CD4-positive, CD25-positive, alpha-beta regulatory T cell (primary cell): ENCODE measurements around the gene SEMA5A. TPM values are rescaled to one million over a fixed set of nuclear protein-coding genes. Genes with fewer than 3 reads are reported as not detected.

Source experiments
- ATAC-seq, 2 donors: fragments of 150-1000 bp; cut with Tn5 transposase; one replicate each; pipeline ENCODE4 v1.10.0; 2021; ENCODE audit warnings: low read depth in 2 of 2, moderate number of reproducible peaks in 2 of 2, moderate library complexity in 1 of 2
- DNase-seq, 3 donors: peaks; one replicate each; pipeline versions ENCODE4 v3.0.0 to v3.0.0-alpha.2; 2012 to 2022; ENCODE audit warnings: mixed read lengths in 1 of 3
- H3K27ac ChIP-seq: one replicate; pipeline ENCODE4 v1.7.0; 2013; ENCODE audit warnings: mild to moderate bottlenecking, low read length; ENCODE audit not compliant: insufficient read depth, poor library complexity, severe bottlenecking
- H3K27me3 ChIP-seq: one replicate; pipeline ENCODE4 v1.7.0; 2013; ENCODE audit warnings: low read length; ENCODE audit not compliant: control insufficient read depth, insufficient read depth
- H3K36me3 ChIP-seq: one replicate; pipeline ENCODE4 v1.7.0; 2013; ENCODE audit warnings: mild to moderate bottlenecking, low read length, moderate library complexity; ENCODE audit not compliant: control insufficient read depth, insufficient read depth
- H3K4me1 ChIP-seq: 2 replicates; pipeline ENCODE4 v1.7.0; 2013; ENCODE audit warnings: mild to moderate bottlenecking, low read length; ENCODE audit not compliant: insufficient read depth, control insufficient read depth, poor library complexity, severe bottlenecking
- H3K4me3 ChIP-seq: one replicate; pipeline ENCODE4 v1.7.0; 2013; ENCODE audit warnings: low read depth, mild to moderate bottlenecking, low read length, moderate library complexity
- H3K9me3 ChIP-seq, 2 experiments: 1 replicate in 1 of 2; 2 replicates in 1 of 2; pipeline ENCODE4 v1.7.0; 2013; ENCODE audit warnings: low read length in 2 of 2, mild to moderate bottlenecking in 1 of 2, moderate library complexity in 1 of 2; ENCODE audit not compliant: control insufficient read depth in 2 of 2
- H3K27ac Mint-ChIP-seq, 3 donors: one replicate each; pipeline ENCODE4 v1.8.0; 2020 to 2022; ENCODE audit warnings: mild to moderate bottlenecking in 3 of 3, mixed read lengths in 3 of 3, moderate library complexity in 2 of 3
- H3K27me3 Mint-ChIP-seq: one replicate; pipeline ENCODE4 v1.8.0; 2022; ENCODE audit warnings: mild to moderate bottlenecking, mixed read lengths
- H3K36me3 Mint-ChIP-seq: one replicate; pipeline ENCODE4 v1.8.0; 2020; ENCODE audit warnings: mixed read lengths
- H3K4me1 Mint-ChIP-seq, 4 donors: one replicate each; pipeline ENCODE4 v1.8.0; 2020 to 2022; ENCODE audit warnings: mixed read lengths in 4 of 4, mild to moderate bottlenecking in 1 of 4
- H3K4me3 Mint-ChIP-seq, 4 donors: one replicate each; pipeline ENCODE4 v1.8.0; 2020 to 2022; ENCODE audit warnings: mild to moderate bottlenecking in 4 of 4, mixed read lengths in 4 of 4, moderate library complexity in 3 of 4
- H3K9me3 Mint-ChIP-seq, 7 donors: one replicate each; pipeline ENCODE4 v1.8.0; 2020 to 2022; ENCODE audit warnings: mixed read lengths in 7 of 7, mild to moderate bottlenecking in 3 of 7, moderate library complexity in 2 of 7
- polyA plus RNA-seq, 4 donors: library from polyadenylated mRNA; unstranded; fragments of 300-500 nt; fragmentation: Illumina TruSeq; gene quantifications; one replicate each; pipeline ENCODE4 v1.2.3, GENCODE V29; 2021
- total RNA-seq: library from RNA; stranded (reverse); gene quantifications from one replicate; pipeline ENCODE4 v1.2.3, GENCODE V29; 2022

SEMA5A gene
- total and polyA plus RNA-seq, 5 donors from 2014 or later = 0.22 to 2.8 (median 0.31) TPM; not detected in 2

- Mint-ChIP-seq H3K27me3 (no peaks in the 10 kb centered on the region), H3K36me3 (no peaks in the 10 kb centered on the region), H3K27ac (no peak overlapping the region), H3K4me1 (no peaks in the 10 kb centered on the region), H3K4me3 (no peak overlapping the region), H3K9me3 (peaks cover 0 to 10% (median 0%) of the 10 kb centered on the region in 7 donors)
- Histone ChIP-seq H3K27ac (no peak overlapping the region), H3K4me3 (no peak overlapping the region), H3K36me3 (no peaks in the 10 kb centered on the region), H3K9me3 (no peaks in the 10 kb centered on the region), H3K4me1 (no peaks in the 10 kb centered on the region), H3K27me3 (no peaks in the 10 kb centered on the region)
- DNase-seq = no peak
- no peak for ATAC-seq
Measured at GRCh38 chr5:9347032-9347431, 198.8 kb downstream of the SEMA5A start.

GRCh38 chr5:9344751-9345240 is 201.1 kb downstream of the SEMA5A start:
- Mint-ChIP-seq H3K27me3 (no peaks in the 10 kb centered on the region), H3K27ac (no peak overlapping the region), H3K36me3 (no peaks in the 10 kb centered on the region), H3K4me1 (no peaks in the 10 kb centered on the region), H3K4me3 (no peak overlapping the region), H3K9me3 (peaks cover 0 to 11% (median 5%) of the 10 kb centered on the region in 7 donors)
- no peak overlapping the region for H3K27ac ChIP-seq
- no peak overlapping the region for H3K4me3 ChIP-seq
- H3K4me1 ChIP-seq = no peaks in the 10 kb centered on the region
- H3K27me3 ChIP-seq = no peaks in the 10 kb centered on the region
- no peaks in the 10 kb centered on the region for H3K36me3 ChIP-seq
- no peak for ATAC-seq
- H3K9me3 ChIP-seq = no peaks in the 10 kb centered on the region
- DNase-seq = no peak

GRCh38 chr5:9343146-9343850 is 202.6 kb downstream of the SEMA5A start:
- Mint-ChIP-seq H3K27ac (no peak overlapping the region), H3K27me3 (no peaks in the 10 kb centered on the region), H3K36me3 (no peaks in the 10 kb centered on the region), H3K4me1 (no peaks in the 10 kb centered on the region), H3K4me3 (no peak overlapping the region), H3K9me3 (peaks cover 0 to 10% (median 5%) of the 10 kb centered on the region in 7 donors)
- Histone ChIP-seq H3K36me3 (no peaks in the 10 kb centered on the region), H3K27me3 (no peaks in the 10 kb centered on the region), H3K4me1 (no peaks in the 10 kb centered on the region), H3K4me3 (no peak overlapping the region), H3K9me3 (no peaks in the 10 kb centered on the region), H3K27ac (no peak overlapping the region)
- ATAC-seq = no peak
- no peak for DNase-seq

GRCh38 chr5:9342161-9342787 is 203.6 kb downstream of the SEMA5A start:
- H3K4me1 ChIP-seq = no peaks in the 10 kb centered on the region
- H3K36me3 Mint-ChIP-seq = no peaks in the 10 kb centered on the region
- no peak overlapping the region for H3K4me3 Mint-ChIP-seq
- no peak for DNase-seq
- no peak overlapping the region for H3K27ac ChIP-seq
- H3K9me3 Mint-ChIP-seq = peaks cover 0 to 10% (median 7%) of the 10 kb centered on the region in 7 donors
- H3K9me3 ChIP-seq = no peaks in the 10 kb centered on the region
- no peaks in the 10 kb centered on the region for H3K27me3 ChIP-seq
- ATAC-seq = no peak
- H3K27ac Mint-ChIP-seq = no peak overlapping the region
- no peaks in the 10 kb centered on the region for H3K36me3 ChIP-seq
- H3K4me3 ChIP-seq = no peak overlapping the region
- no peaks in the 10 kb centered on the region for H3K27me3 Mint-ChIP-seq
- no peaks in the 10 kb centered on the region for H3K4me1 Mint-ChIP-seq

DNA sequence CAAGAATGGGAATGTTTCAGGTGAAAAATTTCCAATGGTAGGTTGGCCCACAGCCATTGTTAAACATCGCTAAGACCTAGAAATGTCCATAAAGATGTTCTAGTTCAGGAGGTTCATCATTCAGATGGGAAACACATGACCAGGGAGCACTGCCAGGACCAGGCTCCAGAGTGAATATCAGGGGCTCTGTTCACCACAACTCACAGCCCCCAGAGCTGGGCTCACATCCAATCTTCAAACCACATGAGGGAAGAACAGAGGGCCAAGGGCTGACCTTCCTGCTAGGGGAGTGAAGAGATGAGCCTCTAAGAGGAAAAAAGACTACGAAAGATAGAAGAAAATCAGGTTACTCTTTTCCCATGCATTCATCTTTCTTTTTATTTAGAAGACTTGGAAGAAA is 205.8 kb downstream of the SEMA5A start:
- H3K27ac ChIP-seq = no peak overlapping the region
- H3K4me3 ChIP-seq = no peak overlapping the region
- DNase-seq (no peak), ATAC-seq (no peak)
- no peaks in the 10 kb centered on the region for H3K9me3 ChIP-seq
- Mint-ChIP-seq H3K36me3 (no peaks in the 10 kb centered on the region), H3K9me3 (peaks cover 0 to 10% (median 7%) of the 10 kb centered on the region in 7 donors), H3K27me3 (no peaks in the 10 kb centered on the region), H3K4me1 (no peaks in the 10 kb centered on the region), H3K4me3 (no peak overlapping the region), H3K27ac (no peak overlapping the region)
- no peaks in the 10 kb centered on the region for H3K36me3 ChIP-seq
- no peaks in the 10 kb centered on the region for H3K4me1 ChIP-seq
- H3K27me3 ChIP-seq = no peaks in the 10 kb centered on the region

GRCh38 chr5:9339206-9339818 is 206.6 kb downstream of the SEMA5A start:
- ATAC-seq = no peak
- Histone ChIP-seq H3K36me3 (no peaks in the 10 kb centered on the region), H3K4me3 (no peak overlapping the region), H3K27me3 (no peaks in the 10 kb centered on the region), H3K4me1 (no peaks in the 10 kb centered on the region), H3K27ac (no peak overlapping the region), H3K9me3 (no peaks in the 10 kb centered on the region)
- Mint-ChIP-seq H3K4me1 (no peaks in the 10 kb centered on the region), H3K9me3 (peaks cover 0 to 9% (median 8%) of the 10 kb centered on the region in 7 donors), H3K27me3 (no peaks in the 10 kb centered on the region), H3K27ac (no peak overlapping the region), H3K4me3 (no peak overlapping the region), H3K36me3 (no peaks in the 10 kb centered on the region)
- peak in 1 of 3 donors; percentile 1 for DNase-seq

GRCh38 chr5:9338796-9339195 is 207.1 kb downstream of the SEMA5A start:
- no peaks in the 10 kb centered on the region for H3K27me3 Mint-ChIP-seq
- DNase-seq = no peak
- no peak overlapping the region for H3K27ac Mint-ChIP-seq
- no peaks in the 10 kb centered on the region for H3K4me1 Mint-ChIP-seq
- Histone ChIP-seq H3K27me3 (no peaks in the 10 kb centered on the region), H3K36me3 (no peaks in the 10 kb centered on the region), H3K9me3 (no peaks in the 10 kb centered on the region), H3K27ac (no peak overlapping the region), H3K4me3 (no peak overlapping the region), H3K4me1 (no peaks in the 10 kb centered on the region)
- H3K36me3 Mint-ChIP-seq = no peaks in the 10 kb centered on the region
- peaks cover 3 to 9% (median 7%) of the 10 kb centered on the region in 7 donors for H3K9me3 Mint-ChIP-seq
- no peak for ATAC-seq
- H3K4me3 Mint-ChIP-seq = no peak overlapping the region
